ENCODE results near the gene IFITM5.
A peak's percentile ranks its signal among the peaks of the same experiment; 100 is the strongest.
"Not testable (repeated sequence)": the region's sequence is repeated elsewhere in the genome, so short reads cannot be mapped to it uniquely, and the experiment has no call there.

The IFITM5 gene

GRCh38 chr11:299081-299891, at the start of gene IFITM5:
Gene IFITM5 (minus strand): TSS chr11:299526. CDS start chr11:299490, 36 bp downstream.
- DNase-seq (no peak), ATAC-seq (no peak)

DNA sequence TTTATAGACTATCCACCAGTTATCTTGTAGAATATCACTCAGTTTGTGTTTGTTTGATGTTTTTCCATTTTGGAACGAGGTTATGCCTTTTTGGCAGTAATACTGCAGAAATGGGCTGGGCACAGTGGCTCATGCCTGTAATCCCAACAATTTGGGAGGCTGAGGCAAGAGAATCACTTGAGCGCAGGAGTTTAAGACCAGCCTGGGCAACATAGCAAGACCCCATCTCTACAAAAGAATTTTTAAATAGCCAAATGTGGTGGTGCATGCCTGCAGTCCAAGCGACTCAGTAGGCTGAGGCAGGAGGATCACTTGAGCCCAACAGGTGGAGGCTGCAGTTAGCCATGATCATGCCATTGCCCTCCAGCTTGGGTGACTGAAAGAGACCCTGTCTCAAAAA, 47.2 kb upstream of the IFITM5 start:
- ATAC-seq (no peak), DNase-seq (no peak)

DNA sequence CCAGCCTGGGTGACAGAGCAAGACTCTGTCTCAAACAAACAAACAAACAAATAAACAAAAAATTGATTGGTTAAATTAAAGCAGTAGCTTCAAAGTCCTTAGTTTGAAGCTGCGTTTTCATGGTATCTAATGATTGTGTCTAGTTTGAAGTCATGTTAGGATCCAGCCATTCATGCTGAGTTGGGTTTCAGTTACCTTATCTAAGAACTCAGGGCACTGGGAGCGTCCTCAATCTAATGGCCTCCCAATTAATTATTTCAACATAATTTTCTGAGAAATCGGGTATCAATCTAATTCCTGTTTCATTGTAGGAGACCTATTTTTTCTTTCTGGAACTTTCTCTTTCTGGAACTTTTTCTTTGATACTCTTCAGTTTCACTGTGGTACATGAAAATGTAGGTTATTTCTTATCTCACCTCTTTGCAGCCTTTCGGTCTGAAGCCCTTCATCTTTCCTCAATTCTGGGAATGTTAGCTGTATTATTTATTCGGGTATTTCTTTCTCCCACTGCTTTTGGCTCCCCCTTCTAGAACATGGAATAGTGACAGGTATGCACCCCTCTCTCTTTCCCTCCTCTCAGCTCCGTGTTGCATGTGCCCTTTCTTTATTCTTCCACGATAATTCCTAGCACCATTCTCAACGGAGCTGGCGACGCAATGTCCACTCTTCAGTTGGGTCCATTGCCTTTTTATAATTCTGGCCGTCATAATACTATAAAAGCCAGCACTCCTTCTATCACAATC, 45.7 kb upstream of the IFITM5 start:
- DNase-seq (no peak), ATAC-seq (no peak)

GRCh38 chr11:342328-342727, 43.0 kb upstream of the IFITM5 start:
- ATAC-seq (no peak), DNase-seq (no peak)

- no peak for DNase-seq
- no peak for ATAC-seq
These were observed 41.5 kb upstream of the IFITM5 start for GRCh38 chr11:340539-341512.

DNA sequence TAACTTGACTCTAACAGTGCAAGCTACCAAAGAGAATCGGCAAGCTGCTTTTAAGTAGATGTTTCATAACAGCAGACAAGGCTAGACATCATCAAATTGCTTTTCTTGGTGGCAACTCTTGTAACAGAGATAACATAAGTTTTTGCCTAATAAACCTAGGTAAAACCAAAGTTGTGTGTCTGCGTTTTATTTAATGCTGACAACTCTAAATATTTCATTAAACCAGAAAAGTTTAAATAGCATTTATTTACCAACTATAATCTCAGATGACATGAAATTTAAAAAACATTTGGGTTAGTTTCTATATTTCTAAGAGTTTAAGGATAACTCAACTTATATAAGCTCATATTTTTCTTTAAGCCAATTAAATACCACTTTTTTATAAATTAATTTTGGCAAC, 40.6 kb upstream of the IFITM5 start:
- DNase-seq (no peak), ATAC-seq (no peak)

DNA sequence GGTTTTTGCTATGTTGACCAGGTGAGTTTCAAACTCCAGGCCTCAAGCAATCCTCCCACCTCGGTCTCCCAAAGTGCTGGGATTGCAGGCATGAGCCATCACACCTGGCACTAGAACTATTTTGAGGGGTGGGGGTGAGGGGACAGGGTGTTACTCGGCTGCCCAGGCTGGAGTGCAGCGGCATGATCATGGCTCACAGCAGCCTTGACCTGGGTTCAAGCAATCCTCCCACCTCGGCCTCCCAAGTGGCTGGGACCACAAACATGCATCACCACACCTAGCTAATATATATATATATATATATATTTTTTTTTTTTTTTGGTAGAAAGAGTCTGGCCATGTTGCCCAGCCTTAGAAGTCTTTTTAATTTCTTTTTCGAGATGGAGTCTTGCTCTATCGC, 38.4 kb upstream of the IFITM5 start:
- ATAC-seq (no peak), DNase-seq (no peak)

DNA sequence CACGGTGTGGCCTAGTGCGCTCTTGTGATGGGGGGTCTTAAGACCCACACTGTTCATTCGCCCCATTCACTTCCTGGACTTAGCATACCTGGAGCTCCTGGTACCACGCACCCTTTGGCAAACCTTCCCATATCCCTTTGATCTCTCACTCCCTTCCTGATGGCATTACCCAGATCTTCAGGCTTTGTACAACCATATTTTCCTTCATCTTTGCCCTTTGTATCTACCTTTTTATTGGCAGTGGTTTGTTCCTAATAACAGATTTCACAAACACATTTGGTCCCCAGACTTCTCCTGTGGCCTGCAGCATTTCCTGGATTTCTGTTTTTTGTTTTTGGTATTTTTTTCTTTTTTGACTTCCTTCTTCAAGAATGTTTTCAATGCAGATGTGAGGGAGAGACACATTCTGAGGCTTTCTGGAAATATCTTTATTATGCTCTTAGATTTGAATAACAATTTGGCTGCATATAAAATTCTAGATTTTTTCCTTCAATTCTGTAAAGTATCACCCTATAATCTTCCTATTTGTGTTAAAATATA, 37.4 kb upstream of the IFITM5 start:
- DNase-seq: no peak
- no peak for ATAC-seq

DNA sequence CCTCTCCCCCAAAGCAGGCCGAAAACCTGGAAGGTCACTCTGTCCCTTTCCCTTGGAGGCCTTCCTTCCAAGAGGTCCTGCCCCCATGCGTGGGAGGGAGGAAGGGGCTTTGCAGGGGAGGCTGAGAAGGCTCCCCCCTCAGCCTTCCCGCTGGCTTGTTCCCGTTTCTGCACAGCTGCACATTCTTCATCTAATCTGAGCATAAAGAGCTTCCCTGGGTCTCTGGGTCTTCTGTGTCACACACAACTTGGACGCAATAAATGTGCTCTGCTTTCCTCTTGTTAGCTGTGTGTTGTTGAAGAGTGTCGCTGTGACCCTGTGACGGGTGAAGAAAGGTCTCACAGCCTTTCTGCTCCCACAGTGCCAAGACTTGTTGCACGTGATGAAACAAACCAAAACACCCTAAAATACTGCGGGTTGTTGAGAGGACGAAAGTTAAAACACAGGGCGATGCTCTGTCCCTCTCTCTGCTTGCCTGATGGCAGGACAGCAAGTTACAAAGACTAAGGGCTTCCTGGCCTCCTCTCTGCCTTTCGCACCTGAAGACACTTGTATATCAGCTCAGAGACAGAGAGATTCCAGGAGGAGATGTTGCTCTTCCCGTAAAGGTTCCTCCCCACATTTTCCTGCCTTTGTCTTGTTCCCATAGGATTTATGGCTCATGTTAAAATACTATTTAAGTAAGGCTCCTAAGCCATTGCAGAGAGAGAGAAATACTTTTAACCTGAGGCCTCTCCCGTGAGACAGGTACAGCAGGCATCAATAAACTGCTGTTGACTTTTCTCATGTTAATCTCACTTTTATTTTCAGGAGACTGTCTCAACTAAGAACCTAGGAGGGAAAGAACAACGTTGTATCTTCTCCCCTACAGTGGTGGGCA, 36.7 kb upstream of the IFITM5 start:
- ATAC-seq: no peak
- no peak for DNase-seq

- no peak for ATAC-seq
- DNase-seq: no peak
These were observed 35.1 kb upstream of the IFITM5 start for GRCh38 chr11:334264-334994.

DNA sequence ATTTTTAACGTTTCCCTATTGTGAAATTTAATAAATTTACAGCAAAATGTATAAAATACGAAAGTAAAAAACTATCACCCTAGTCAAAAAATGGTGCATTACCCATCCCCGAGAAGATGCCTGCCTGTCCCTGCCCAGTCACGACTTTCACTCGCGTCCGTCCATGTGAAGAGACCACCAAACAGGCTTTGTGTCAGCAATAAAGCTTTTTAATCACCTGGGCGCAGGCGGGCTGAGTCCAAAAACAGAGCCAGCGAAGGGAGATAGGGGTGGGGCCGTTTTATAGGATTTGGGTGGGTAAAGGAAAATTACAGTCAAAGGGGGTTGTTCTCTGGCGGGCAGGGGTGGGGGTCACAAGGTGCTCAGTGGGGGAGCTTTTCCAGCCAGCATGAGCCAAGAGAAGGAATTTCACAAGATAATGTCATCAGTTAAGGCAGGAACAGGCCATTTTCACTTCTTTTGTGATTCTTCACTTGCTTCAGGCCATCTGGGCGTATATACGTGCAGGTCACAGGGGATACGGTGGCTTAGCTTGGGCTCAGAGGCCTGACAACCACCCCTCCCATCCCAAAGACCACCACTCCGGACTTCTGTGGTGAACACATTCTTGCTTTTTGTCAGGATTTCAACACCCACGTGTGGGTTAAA, 34.4 kb upstream of the IFITM5 start:
- not testable (repeated sequence) for DNase-seq, ATAC-seq

DNA sequence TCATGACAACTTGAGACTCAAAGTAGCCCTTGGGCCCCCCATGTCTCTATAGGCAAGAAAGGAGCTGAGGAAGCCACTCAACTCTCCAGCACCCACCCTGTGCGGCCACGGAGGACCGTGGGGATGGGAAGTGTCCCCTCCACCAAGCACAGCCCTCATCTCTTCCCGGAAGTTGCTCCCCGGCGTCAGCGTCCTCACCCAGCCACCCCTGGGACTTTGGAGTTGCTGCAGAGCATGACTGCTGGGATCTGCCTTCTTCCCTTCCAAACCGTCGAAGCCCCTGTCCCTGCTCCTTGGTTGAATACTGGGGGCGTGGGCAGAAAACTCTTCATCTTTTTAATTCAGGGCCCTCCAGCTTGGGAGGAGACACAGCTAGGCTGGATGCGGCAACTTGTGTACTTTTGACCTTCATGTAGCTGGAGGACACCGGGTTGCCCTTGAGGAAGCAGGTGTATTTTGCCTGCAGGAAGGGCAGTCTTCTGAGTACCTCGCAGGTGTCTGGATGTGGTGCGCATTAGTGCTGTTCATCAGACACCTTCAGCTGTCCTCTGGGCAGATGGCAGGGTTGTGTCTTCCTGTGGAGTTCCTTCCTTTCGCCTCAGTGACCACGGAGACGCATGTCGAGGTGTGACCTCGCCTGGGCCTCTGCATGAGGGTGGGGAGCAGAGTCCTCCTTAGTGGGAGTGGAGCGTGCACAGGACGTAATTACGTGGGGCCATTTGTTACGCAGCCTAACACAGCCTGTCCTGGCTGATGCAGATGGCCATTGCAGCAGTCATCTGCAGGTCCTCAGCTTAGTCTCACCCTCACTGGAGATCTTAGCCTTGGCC, 33.5 kb upstream of the IFITM5 start:
- DNase-seq: no peak
- ATAC-seq: no peak

GRCh38 chr11:331358-332060, 32.2 kb upstream of the IFITM5 start:
- ATAC-seq: no peak
- DNase-seq: no peak

DNA sequence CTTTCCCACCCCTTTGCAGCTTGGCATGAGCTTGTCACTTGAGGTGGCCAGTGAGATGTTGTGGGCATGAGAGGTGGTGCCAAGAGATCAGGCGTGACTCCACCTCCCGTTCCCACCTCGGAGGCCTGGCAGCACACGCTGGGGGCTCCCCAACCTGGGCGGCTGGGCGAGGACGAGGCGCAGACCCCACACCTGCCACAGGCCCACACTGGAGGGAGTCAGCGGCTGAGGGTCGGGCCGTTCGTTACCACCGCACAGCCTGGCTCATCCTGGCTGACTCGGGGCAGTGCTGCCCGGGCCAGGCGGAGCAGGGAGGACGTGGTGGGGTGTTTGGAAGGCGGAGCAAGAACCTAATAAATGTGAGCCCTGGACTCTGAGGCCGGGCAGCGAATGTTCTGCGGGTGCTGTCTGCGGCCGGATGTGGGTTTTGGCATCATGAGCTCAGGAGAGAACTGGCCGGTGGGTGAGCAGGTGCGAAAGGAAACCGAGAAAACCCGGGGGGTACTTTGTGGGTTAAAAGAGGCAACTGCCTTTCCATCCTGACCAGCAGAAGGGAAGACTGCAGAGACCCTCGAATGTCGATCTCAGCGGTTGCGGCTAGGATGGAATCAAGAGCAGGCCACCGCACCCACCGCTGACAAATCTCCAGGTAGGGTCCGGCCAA, 31.5 kb upstream of the IFITM5 start:
- ATAC-seq: no peak

DNA sequence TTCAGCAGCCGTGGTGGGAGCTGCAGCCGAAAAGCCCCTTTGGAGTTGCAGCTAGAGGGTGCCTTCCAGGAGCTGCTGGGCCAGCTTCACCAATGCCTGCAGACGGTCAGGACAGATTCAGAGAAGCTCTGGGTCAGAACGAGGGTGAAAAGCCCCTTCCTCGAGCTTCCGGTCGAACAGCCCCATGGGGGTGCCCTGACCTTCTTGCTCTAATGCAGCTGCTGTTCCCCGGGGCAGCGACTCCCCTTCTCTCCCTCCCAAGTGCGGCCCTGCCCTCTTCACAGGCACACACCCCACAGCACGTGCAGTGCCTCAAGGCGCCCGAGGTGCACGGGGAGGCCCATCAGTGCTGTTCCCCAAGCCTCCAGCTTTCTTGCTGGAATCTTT, 31.0 kb upstream of the IFITM5 start:
- DNase-seq (no peak), ATAC-seq (no peak)

More for the DNA sequence above, 31.5 kb upstream of the IFITM5 start:
- peak; percentile 62 for DNase-seq

- DNase-seq (no peak), ATAC-seq (no peak)
These were observed 30.5 kb upstream of the IFITM5 start for GRCh38 chr11:329886-330253.

GRCh38 chr11:328516-329100, 29.3 kb upstream of the IFITM5 start:
- ATAC-seq, DNase-seq: not testable (repeated sequence)

All from stimulated activated naive CD8-positive, alpha-beta T cell treated with anti-CD3 and anti-CD28 coated beads, Interleukin-15, Interleukin-2, amounts not matched to agents 100 U/mL and 50 U/mL, for 24 hours (primary cell).